ENCODE measurements around the gene ZNF581.

ZNF581 gene

GRCh38 chr19:55609326-55609725 is 34.1 kb upstream of the ZNF581 start:
- TF ChIP-seq CREB1 (IDR thresholded peaks at IDR 0.05; ENCODE audit: low read depth): no peak
- no peak for TF ChIP-seq EP300 (IDR thresholded peaks at IDR 0.05; ENCODE audit: borderline replicate concordance)
- TF ChIP-seq, protein P1, sequence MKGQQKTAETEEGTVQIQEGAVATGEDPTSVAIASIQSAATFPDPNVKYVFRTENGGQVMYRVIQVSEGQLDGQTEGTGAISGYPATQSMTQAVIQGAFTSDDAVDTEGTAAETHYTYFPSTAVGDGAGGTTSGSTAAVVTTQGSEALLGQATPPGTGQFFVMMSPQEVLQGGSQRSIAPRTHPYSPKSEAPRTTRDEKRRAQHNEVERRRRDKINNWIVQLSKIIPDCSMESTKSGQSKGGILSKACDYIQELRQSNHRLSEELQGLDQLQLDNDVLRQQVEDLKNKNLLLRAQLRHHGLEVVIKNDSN (IDR thresholded peaks at IDR 0.05): no peak
- no peak for TF ChIP-seq CEBPB (IDR thresholded peaks at IDR 0.05)
- no peak for TF ChIP-seq EGR1 (IDR thresholded peaks at IDR 0.05)
- TF ChIP-seq YY1 (IDR thresholded peaks at IDR 0.05; ENCODE audit: low read depth): no peak
- TF ChIP-seq ZBTB7A (IDR thresholded peaks at IDR 0.05; ENCODE audit: low read depth): no peak
- no peak for TF ChIP-seq TEAD4 (IDR thresholded peaks at IDR 0.05)
- TF ChIP-seq TAF1 (IDR thresholded peaks at IDR 0.05; ENCODE audit: low read depth): no peak
- TF ChIP-seq FOXM1 (IDR thresholded peaks at IDR 0.05; ENCODE audit: borderline replicate concordance, low read depth): no peak
- TF ChIP-seq, protein P2, sequence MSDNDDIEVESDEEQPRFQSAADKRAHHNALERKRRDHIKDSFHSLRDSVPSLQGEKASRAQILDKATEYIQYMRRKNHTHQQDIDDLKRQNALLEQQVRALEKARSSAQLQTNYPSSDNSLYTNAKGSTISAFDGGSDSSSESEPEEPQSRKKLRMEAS (IDR thresholded peaks at IDR 0.05): no peak
- TF ChIP-seq RAD21 (IDR thresholded peaks at IDR 0.05; ENCODE audit: low read depth): no peak
- TF ChIP-seq TCF12 (IDR thresholded peaks at IDR 0.05; ENCODE audit: low read depth): no peak
- TF ChIP-seq, protein P3, sequence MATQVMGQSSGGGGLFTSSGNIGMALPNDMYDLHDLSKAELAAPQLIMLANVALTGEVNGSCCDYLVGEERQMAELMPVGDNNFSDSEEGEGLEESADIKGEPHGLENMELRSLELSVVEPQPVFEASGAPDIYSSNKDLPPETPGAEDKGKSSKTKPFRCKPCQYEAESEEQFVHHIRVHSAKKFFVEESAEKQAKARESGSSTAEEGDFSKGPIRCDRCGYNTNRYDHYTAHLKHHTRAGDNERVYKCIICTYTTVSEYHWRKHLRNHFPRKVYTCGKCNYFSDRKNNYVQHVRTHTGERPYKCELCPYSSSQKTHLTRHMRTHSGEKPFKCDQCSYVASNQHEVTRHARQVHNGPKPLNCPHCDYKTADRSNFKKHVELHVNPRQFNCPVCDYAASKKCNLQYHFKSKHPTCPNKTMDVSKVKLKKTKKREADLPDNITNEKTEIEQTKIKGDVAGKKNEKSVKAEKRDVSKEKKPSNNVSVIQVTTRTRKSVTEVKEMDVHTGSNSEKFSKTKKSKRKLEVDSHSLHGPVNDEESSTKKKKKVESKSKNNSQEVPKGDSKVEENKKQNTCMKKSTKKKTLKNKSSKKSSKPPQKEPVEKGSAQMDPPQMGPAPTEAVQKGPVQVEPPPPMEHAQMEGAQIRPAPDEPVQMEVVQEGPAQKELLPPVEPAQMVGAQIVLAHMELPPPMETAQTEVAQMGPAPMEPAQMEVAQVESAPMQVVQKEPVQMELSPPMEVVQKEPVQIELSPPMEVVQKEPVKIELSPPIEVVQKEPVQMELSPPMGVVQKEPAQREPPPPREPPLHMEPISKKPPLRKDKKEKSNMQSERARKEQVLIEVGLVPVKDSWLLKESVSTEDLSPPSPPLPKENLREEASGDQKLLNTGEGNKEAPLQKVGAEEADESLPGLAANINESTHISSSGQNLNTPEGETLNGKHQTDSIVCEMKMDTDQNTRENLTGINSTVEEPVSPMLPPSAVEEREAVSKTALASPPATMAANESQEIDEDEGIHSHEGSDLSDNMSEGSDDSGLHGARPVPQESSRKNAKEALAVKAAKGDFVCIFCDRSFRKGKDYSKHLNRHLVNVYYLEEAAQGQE (IDR thresholded peaks at IDR 0.05; ENCODE audit: low read depth): no peak
- no peak for TF ChIP-seq NFIC (IDR thresholded peaks at IDR 0.05)

DNA sequence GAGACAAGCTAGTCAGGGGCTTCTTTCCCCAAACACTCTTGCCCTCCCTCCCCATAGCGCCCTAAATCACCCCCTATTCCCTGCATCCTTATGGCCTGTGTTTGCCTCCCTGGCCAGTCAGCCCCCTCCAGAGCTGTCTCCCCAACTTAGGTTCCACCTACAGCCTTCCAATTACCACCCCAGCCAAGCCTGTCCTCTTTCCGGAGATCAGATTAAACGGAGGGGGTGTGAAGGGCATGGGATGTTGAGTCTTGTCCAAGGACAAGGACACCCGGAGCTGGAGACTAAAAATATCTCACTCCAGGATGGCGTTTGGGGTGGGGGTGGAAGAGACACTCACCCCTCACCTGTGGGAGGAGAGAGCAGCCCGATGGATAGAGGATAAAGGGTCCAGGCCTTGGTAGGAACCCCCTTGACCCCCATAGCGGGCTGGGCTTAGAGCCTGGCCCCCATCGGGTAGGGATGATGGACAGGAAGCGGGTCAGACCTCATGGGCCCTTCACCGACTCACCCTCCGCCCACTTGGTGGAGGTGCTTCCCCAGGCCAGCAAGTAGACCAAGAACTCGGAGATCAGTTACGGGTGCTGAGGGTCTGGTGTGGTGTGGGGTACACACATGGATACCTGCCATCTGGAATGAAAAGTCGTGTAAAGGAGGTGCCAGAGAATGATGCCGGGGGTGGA is 32.0 kb upstream of the ZNF581 start:
- TF ChIP-seq, protein P1 (IDR thresholded peaks at IDR 0.05): no peak
- TF ChIP-seq, protein P3 (IDR thresholded peaks at IDR 0.05; ENCODE audit: low read depth): no peak
- TF ChIP-seq YY1 (IDR thresholded peaks at IDR 0.05; ENCODE audit: low read depth): no peak
- no peak for TF ChIP-seq EGR1 (IDR thresholded peaks at IDR 0.05)

- TF ChIP-seq CEBPB (IDR thresholded peaks at IDR 0.05) (no peak), ZBTB7A (IDR thresholded peaks at IDR 0.05; ENCODE audit: low read depth) (no peak), EP300 (IDR thresholded peaks at IDR 0.05; ENCODE audit: borderline replicate concordance) (no peak), TEAD4 (IDR thresholded peaks at IDR 0.05) (no peak), NFIC (IDR thresholded peaks at IDR 0.05) (no peak), RAD21 (IDR thresholded peaks at IDR 0.05; ENCODE audit: low read depth) (no peak), CREB1 (IDR thresholded peaks at IDR 0.05; ENCODE audit: low read depth) (no peak), TCF12 (IDR thresholded peaks at IDR 0.05; ENCODE audit: low read depth) (no peak), EGR1 (IDR thresholded peaks at IDR 0.05) (no peak), YY1 (IDR thresholded peaks at IDR 0.05; ENCODE audit: low read depth) (no peak), TAF1 (IDR thresholded peaks at IDR 0.05; ENCODE audit: low read depth) (no peak), FOXM1 (IDR thresholded peaks at IDR 0.05; ENCODE audit: borderline replicate concordance, low read depth) (no peak)
- TF ChIP-seq, protein P3 (IDR thresholded peaks at IDR 0.05; ENCODE audit: low read depth): no peak
- TF ChIP-seq, protein P1 (IDR thresholded peaks at IDR 0.05): no peak
- TF ChIP-seq, protein P2 (IDR thresholded peaks at IDR 0.05): no peak
Measured at GRCh38 chr19:55611983-55612645, 31.3 kb upstream of the ZNF581 start.

Measured in Ishikawa (cell line).